ENCODE measurements around the gene DNAJC5G.

DNAJC5G gene

DNA sequence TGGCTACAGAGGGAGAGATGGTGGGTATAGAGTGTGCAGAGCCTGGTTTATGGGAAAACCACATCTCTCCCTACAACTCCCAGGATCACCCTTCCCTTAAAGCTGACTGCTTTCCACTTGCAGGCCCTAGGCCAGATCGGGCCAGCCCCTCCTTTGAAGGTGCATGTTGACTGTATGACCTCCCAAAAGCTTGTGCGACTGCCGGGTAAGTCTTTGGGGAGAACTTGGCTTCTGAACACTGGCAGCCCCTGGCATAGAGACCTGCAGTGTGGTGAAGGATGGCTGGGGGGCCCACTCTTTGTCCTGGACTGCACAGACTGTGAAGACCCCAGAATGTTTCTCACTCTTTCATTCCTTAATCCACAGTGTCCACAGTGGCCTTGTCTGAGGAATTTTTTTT lies 38.6 kb upstream of the DNAJC5G start:
- no peak overlapping the region for H3K4me3 ChIP-seq (ENCODE audit: low read depth, low read length)
- DNase-seq (ENCODE audit: low read depth) = no peak
- TF ChIP-seq CTCF (IDR thresholded peaks at IDR 0.05; ENCODE audit: insufficient read depth, low read depth, low read length, missing control alignments) = no peak

- no peak for TF ChIP-seq CTCF (IDR thresholded peaks at IDR 0.05; ENCODE audit: insufficient read depth, low read depth, low read length, missing control alignments)
- DNase-seq (ENCODE audit: low read depth) = no peak
- no peak overlapping the region for H3K4me3 ChIP-seq (ENCODE audit: low read depth, low read length)
Measured at GRCh38 chr2:27237341-27237945, 37.8 kb upstream of the DNAJC5G start.

DNA sequence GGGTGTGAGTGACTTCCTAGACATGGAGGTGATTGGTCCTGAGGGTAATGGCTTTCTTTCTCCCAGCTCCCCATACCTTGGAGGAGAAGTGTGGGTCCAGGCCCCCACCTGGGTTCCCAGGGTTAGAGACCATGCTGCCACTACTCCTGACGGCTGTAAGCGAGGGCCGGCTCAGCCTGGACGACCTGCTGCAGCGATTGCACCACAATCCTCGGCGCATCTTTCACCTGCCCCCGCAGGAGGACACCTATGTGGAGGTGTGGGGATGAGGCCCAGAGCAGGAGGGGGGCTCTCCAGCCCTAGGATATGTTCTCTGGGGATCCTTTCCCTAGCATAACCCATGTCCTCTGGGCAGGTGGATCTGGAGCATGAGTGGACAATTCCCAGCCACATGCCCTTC lies 36.3 kb upstream of the DNAJC5G start:
- DNase-seq (ENCODE audit: low read depth) = no peak
- no peak for TF ChIP-seq CTCF (IDR thresholded peaks at IDR 0.05; ENCODE audit: insufficient read depth, low read depth, low read length, missing control alignments)
- no peak overlapping the region for H3K4me3 ChIP-seq (ENCODE audit: low read depth, low read length)

DNA sequence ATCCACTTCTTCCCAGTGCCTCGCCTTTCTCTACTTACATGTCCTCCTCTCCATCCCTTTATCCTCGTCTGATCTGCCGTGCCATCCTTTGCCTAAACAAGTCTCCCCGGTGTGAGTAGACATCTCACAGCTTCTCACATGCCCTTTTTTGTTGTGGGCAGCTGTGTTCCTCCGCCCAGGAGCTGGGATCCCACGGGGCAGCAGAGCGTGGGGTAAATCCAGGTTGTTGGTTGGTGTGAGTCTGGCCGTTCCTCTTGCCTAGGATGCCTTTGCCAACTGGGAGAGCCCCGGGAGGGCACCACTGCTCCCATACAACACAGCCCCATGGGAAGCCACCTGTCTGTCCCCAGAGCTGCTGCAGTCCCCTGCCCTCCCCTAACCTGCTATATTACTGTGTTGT lies 34.8 kb upstream of the DNAJC5G start:
- no peak for DNase-seq (ENCODE audit: low read depth)
- no peak overlapping the region for H3K4me3 ChIP-seq (ENCODE audit: low read depth, low read length)
- no peak for TF ChIP-seq CTCF (IDR thresholded peaks at IDR 0.05; ENCODE audit: insufficient read depth, low read depth, low read length, missing control alignments)

DNA sequence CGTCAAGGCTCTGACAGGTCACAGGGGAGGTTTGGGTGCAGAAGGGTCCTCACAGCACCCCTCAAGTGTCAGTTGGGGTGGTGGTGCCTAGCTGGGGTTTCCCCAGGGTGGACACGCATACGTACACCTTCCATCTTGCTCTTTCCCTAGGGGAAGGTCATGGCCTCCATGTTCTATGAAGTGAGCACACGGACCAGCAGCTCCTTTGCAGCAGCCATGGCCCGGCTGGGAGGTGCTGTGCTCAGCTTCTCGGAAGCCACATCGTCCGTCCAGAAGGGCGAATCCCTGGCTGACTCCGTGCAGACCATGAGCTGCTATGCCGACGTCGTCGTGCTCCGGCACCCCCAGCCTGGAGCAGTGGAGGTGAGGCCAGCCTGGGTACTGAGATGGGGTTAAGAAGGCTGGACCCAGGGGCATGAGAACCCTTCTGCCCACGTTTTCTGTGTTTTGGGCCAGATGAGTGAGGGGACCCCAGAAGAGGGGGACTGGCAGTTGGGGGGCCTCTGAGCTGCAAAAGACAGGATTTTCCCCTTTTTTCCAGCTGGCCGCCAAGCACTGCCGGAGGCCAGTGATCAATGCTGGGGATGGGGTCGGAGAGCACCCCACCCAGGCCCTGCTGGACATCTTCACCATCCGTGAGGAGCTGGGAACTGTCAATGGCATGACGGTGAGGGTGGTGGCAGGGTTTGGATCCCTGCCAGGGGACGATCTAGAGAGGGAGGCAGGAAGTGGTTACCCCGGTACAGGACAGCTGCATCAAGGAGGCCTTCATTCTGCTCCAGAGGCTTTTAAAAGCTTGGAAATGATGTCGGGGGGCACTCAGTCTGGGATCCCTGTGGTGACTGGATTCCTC lies 33.2 kb upstream of the DNAJC5G start:
- H3K4me3 ChIP-seq (ENCODE audit: low read depth, low read length) = no peak overlapping the region
- no peak for DNase-seq (ENCODE audit: low read depth)
- TF ChIP-seq CTCF (IDR thresholded peaks at IDR 0.05; ENCODE audit: insufficient read depth, low read depth, low read length, missing control alignments) = no peak

GRCh38 chr2:27242614-27242951 lies 32.6 kb upstream of the DNAJC5G start:
- no peak for TF ChIP-seq CTCF (IDR thresholded peaks at IDR 0.05; ENCODE audit: insufficient read depth, low read depth, low read length, missing control alignments)
- no peak overlapping the region for H3K4me3 ChIP-seq (ENCODE audit: low read depth, low read length)
- DNase-seq (ENCODE audit: low read depth) = no peak

All from GM12865 (cell line).